Heart right ventricle (tissue), 16 donors: ENCODE results near the gene CDC123. TPM values are rescaled to one million over a fixed set of nuclear protein-coding genes. Genes with fewer than 3 reads are reported as not detected.
A peak's percentile ranks its signal among the peaks of the same experiment; 100 is the strongest.

Experiments used
- ATAC-seq, 8 donors: fragments of 200-7000 bp; cut with Tn5 transposase; one replicate each; pipeline ENCODE4 v1.9.1; 2020; ENCODE audit warnings: mild to moderate bottlenecking in 8 of 8, moderate library complexity in 8 of 8, moderate number of reproducible peaks in 1 of 8
- DNase-seq, 2 donors: peaks; one replicate each; pipeline ENCODE4 v3.0.0-alpha.2; 2020
- H3K27ac ChIP-seq, 10 donors: fragments of 200-600 bp; sonication (generic) in 2 of 10; one replicate each; pipeline versions ENCODE4 v1.5.0 to v1.8.0; 2020 to 2022; ENCODE audit warnings: mild to moderate bottlenecking in 3 of 10
- H3K27me3 ChIP-seq, 7 donors: fragments of 200-600 bp; one replicate each; pipeline ENCODE4 v1.8.0; 2021 to 2022; ENCODE audit warnings: mild to moderate bottlenecking in 2 of 7
- H3K36me3 ChIP-seq, 9 donors: fragments of 200-600 bp; sonication (generic) in 1 of 9; one replicate each; pipeline versions ENCODE4 v1.5.0 to v1.8.0; 2020 to 2022; ENCODE audit warnings: mild to moderate bottlenecking in 2 of 9
- H3K4me1 ChIP-seq, 9 donors: fragments of 200-600 bp; sonication (generic) in 1 of 9; one replicate each; pipeline versions ENCODE4 v1.5.0 to v1.8.0; 2020 to 2022; ENCODE audit warnings: mild to moderate bottlenecking in 4 of 9
- H3K4me3 ChIP-seq, 10 donors: fragments of 200-600 bp; sonication (generic) in 2 of 10; one replicate each; pipeline versions ENCODE4 v1.5.0 to v1.8.0; 2020 to 2022; ENCODE audit warnings: mild to moderate bottlenecking in 7 of 10, moderate library complexity in 2 of 10
- H3K9me3 ChIP-seq, 11 donors: fragments of 200-600 bp in 10 of 11; sonication (generic) in 2 of 11; one replicate each; pipeline versions ENCODE4 v1.5.0 to v1.8.0; 2013 to 2022; ENCODE audit warnings: mild to moderate bottlenecking in 2 of 11, control low read depth in 1 of 11, moderate library complexity in 1 of 11
- WGBS, 2 donors: extraction: QIAGEN DNeasy Blood & Tissue Kit; methylation state at CpG; one replicate each; pipeline ENCODE4 v1.1.7; 2013; ENCODE audit warnings: inconsistent platforms in 1 of 2; 5-methylcytosine and 5-hydroxymethylcytosine counted together
- intact Hi-C, 10 donors: fragments of 100-400 bp; cut with DNase I; formaldehyde crosslinking; loops; one replicate each; pipeline versions ENCODE4 v1.11.1 to v1.14.2; 2022
- polyA plus RNA-seq, 2 donors: library from polyadenylated mRNA; stranded (reverse); fragments of 200-250 nt; gene quantifications; one replicate each; pipeline ENCODE4 v1.2.3, GENCODE V29; 2013
- total RNA-seq, 10 donors: library from RNA; stranded (reverse); fragmentation: NEBNext Ultra II Directional in 3 of 10; extraction: Animal tissue kit (Norgen Biotek cat#: 25700) in 3 of 10; gene quantifications; one replicate each; pipeline versions ENCODE4 v1.2.1 to v1.2.4, GENCODE V29; 2021 to 2023
- TF ChIP-seq, protein P1 (sequence below), 9 donors: fragments of 200-600 bp; sonication (generic) in 2 of 9; IDR thresholded peaks; one replicate each; pipeline versions ENCODE4 v1.5.0 to v1.8.0; 2021 to 2022; ENCODE audit warnings: antibody characterized with exemption in 9 of 9, mild to moderate bottlenecking in 5 of 9, moderate library complexity in 1 of 9
- donor health status: Arrhythmogenic right ventricular cardiomyopathy.
- donor health status: ischemic (EF 13 %, LVEDD 7.1; RV severe dilation, severe dysfunction).
- donor health status: healthy with polysubstance abuse.
- donor health status: DM: no; HTN: yes; CAD: no.
- donor health status: DM: no; HTN: no; CAD: no.
- donor health status: ischemic (EF 25% LVEDD 6.9; RV normal size, moderate dysfunction).
- donor health status: ischemic (EF 25% LVEDD 5.7; RV mildly dilated, moderate dysfunction).
- donor health status: healthy.
- donor health status: DM: yes; HTN: yes; CAD: no.
- donor health status: Ischemic cardiomyopathy.
- donor health status: ischemic (EF 35%, LVEDD 5.7; RV mildly dilated, moderate dysfunction).
- donor health status: nonischemic (EF 11% LVEDD 7.7; RV severe dilation, severe dysfunction).
- donor health status: DM: yes; HTN: yes; CAD: no.
- donor health status: PGD.
- donor health status: ischemic (EF 29% LVEDD 5.4; RV normal size, mild dysfunction).
- donor health status: nonischemic (EF 23%, LVEDD 6.1; RV moderate dilation, normal function).

Gene CDC123
- total and polyA plus RNA-seq, 12 donors: 22.2 to 57.6 (median 47.0) TPM

DNA sequence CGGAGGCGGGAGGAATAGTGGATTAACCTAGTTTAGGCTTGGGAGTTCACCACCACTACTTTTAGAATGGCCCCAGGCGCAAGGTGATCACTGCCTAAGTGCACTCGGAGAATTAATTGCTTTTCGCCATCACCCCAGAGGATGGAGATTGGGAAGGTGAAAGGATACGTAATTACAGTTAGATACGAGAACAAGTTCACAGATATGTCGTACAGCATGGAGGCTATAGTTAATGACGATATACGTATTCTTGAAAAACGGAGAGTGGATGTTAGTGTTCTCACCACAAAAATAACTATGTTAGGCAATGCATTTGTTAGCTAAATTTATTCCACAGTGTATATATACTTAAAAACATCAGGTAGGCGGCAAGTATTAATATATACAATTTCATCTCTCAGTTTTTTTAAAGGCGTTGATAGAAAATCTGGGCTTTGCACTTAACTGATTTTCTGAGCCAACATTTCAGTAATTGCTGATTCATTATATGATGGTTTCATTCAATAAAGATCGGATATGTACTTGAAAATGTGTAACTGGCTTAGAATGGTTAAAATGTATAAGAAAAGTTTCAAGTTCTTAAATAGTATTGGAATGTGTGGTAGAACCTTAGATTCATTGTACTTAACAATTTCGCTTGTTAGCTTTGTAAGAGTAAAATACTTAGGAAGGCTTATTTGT is 683 bp downstream of the CDC123 start:
- Histone ChIP-seq H3K36me3 (peaks cover 0 to 43% (median 3%) of the 10 kb centered on the region in 9 donors), H3K27ac (peak overlapping the region in 9 of 10 donors; percentile 86 to 97 (median 92)), H3K4me3 (peak overlapping the region; percentile 50 to 91 (median 82)), H3K9me3 (no peaks in the 10 kb centered on the region), H3K4me1 (peaks cover 0 to 54% (median 36%) of the 10 kb centered on the region in 9 donors), H3K27me3 (no peaks in the 10 kb centered on the region)
- DNase-seq (no peak), ATAC-seq (no peak)
- 10 to 11% methylated on average over 15 of the region's 15 CpGs for WGBS, 2 donors
- intact Hi-C loops: no loop called here
- TF ChIP-seq, protein P1, sequence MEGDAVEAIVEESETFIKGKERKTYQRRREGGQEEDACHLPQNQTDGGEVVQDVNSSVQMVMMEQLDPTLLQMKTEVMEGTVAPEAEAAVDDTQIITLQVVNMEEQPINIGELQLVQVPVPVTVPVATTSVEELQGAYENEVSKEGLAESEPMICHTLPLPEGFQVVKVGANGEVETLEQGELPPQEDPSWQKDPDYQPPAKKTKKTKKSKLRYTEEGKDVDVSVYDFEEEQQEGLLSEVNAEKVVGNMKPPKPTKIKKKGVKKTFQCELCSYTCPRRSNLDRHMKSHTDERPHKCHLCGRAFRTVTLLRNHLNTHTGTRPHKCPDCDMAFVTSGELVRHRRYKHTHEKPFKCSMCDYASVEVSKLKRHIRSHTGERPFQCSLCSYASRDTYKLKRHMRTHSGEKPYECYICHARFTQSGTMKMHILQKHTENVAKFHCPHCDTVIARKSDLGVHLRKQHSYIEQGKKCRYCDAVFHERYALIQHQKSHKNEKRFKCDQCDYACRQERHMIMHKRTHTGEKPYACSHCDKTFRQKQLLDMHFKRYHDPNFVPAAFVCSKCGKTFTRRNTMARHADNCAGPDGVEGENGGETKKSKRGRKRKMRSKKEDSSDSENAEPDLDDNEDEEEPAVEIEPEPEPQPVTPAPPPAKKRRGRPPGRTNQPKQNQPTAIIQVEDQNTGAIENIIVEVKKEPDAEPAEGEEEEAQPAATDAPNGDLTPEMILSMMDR (IDR thresholded peaks at IDR 0.05): no peak

DNA sequence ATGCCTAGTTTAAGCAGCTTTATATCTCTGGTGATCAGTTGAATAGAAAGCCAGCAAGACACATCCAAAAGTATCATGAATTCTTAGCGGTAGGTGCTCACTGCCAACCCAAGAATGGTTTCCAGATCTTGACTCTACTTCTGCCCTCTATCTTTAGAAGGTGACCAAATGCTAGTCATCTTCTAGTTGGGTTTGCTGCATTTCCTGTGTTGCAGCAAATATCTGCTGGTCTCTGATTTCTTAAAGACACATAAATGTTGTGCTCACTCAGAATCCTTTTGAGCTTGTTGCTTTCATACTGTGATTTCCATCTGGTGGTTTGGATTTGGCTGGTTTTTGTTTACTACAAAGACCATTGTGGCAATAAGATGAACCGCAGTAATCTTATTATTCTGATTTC is 2.2 kb downstream of the CDC123 start:
- 90 to 98% methylated on average over 2 of the region's 2 CpGs for WGBS, 2 donors
- Histone ChIP-seq H3K36me3 (peaks cover 0 to 49% (median 9%) of the 10 kb centered on the region in 9 donors), H3K27ac (no peak overlapping the region), H3K4me1 (peaks cover 0 to 47% (median 33%) of the 10 kb centered on the region in 9 donors), H3K27me3 (no peaks in the 10 kb centered on the region), H3K4me3 (no peak overlapping the region), H3K9me3 (no peaks in the 10 kb centered on the region)
- DNase-seq: no peak
- intact Hi-C loops: no loop called here
- TF ChIP-seq, protein P1 (IDR thresholded peaks at IDR 0.05): no peak
- no peak for ATAC-seq

- no peaks in the 10 kb centered on the region for H3K27me3 ChIP-seq
- intact Hi-C loops: no loop called here
- DNase-seq: no peak
- no peak for ATAC-seq
- WGBS, 2 donors: 97% methylated on average over 5 of the region's 5 CpGs
- peaks cover 0 to 29% (median 18%) of the 10 kb centered on the region in 9 donors for H3K4me1 ChIP-seq
- H3K27ac ChIP-seq: no peak overlapping the region
- H3K36me3 ChIP-seq: peaks cover 0 to 75% (median 9%) of the 10 kb centered on the region in 9 donors
- no peaks in the 10 kb centered on the region for H3K9me3 ChIP-seq
- H3K4me3 ChIP-seq: no peak overlapping the region
- TF ChIP-seq, protein P1 (IDR thresholded peaks at IDR 0.05): no peak
Observed at GRCh38 chr10:12200850-12201249, 4.9 kb downstream of the CDC123 start.

DNA sequence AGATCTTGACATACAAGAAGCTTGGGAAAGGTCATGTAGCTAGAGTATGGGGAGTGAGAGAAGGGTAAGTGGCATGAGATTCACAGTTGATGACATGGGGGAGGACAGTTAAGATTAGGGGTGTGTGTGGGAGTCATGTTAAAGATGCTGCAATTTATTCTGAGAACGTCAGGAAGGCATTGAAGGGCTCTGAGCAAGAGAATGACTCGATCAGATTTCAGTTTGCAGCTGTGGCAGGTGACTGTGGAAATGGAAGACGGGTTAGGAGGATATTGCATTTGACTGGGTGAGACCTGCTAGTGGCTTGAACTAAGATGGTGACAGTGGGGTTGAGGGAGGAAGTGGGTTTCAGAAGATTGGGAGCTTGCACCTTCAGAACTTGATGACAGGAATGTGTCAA is 5.6 kb downstream of the CDC123 start:
- Histone ChIP-seq H3K4me1 (peaks cover 0 to 28% (median 18%) of the 10 kb centered on the region in 9 donors), H3K9me3 (no peaks in the 10 kb centered on the region), H3K4me3 (no peak overlapping the region), H3K36me3 (peaks cover 0 to 81% (median 9%) of the 10 kb centered on the region in 9 donors), H3K27ac (no peak overlapping the region), H3K27me3 (no peaks in the 10 kb centered on the region)
- TF ChIP-seq, protein P1 (IDR thresholded peaks at IDR 0.05): no peak
- intact Hi-C loops: no loop called here
- 61 to 69% methylated on average over 3 of the region's 3 CpGs for WGBS, 2 donors
- DNase-seq (no peak), ATAC-seq (no peak)
